ENCODE measurements around the gene GDNF. TPM values are rescaled to one million over a fixed set of nuclear protein-coding genes. Genes with fewer than 3 reads are reported as not detected.
"Not testable (repeated sequence)": the region's sequence is repeated elsewhere in the genome, so short reads cannot be mapped to it uniquely, and the experiment has no call there.

Gene GDNF
- total and polyA plus RNA-seq, 4 experiments from 2014 or later: not detected

DNA sequence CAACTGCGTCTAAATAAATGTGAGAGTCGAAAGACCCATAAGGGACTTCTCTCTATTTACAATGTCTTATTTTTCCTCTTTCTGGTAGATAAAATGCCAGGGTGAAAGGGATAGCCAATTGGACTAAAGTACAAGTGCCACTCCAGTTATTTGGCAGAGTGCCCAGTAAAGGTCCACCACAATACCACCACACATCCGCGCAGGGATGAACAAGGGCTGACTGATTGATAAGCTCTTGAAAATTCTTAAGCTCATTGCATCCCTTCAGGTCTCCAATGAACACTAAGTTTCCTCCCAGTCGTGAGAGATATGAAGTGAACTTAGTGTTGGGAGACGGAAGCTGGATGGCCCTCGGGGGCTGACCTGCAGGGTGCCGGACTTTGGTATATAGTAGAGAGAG lies 58.4 kb downstream of the GDNF start:
- H3K9me3 Mint-ChIP-seq: peaks cover 0 to 10% (median 1%) of the 10 kb centered on the region in 8 donors
- intact Hi-C loops (cut with micrococcal nuclease); H3K36me3 ChIP-seq (ENCODE audit: insufficient read depth, low read length); H3K4me3 Mint-ChIP-seq; H3K4me1 Mint-ChIP-seq; H3K4me1 ChIP-seq (ENCODE audit: insufficient read depth, low read length); H3K4me3 ChIP-seq (ENCODE audit: low read length in 2 of 2); H3K36me3 Mint-ChIP-seq; DNase-seq; H3K9me3 ChIP-seq (ENCODE audit: control insufficient read depth in 1 of 2, low read length in 2 of 2); POLR2A ChIA-PET (ENCODE audit: partially characterized antibody); H3K27ac Mint-ChIP-seq; CTCF ChIA-PET (ENCODE audit: partially characterized antibody); H3K27ac ChIP-seq (ENCODE audit: low read depth, low read length); H3K27me3 ChIP-seq (ENCODE audit: insufficient read depth, low read length); H3K27me3 Mint-ChIP-seq: not testable (repeated sequence)

DNA sequence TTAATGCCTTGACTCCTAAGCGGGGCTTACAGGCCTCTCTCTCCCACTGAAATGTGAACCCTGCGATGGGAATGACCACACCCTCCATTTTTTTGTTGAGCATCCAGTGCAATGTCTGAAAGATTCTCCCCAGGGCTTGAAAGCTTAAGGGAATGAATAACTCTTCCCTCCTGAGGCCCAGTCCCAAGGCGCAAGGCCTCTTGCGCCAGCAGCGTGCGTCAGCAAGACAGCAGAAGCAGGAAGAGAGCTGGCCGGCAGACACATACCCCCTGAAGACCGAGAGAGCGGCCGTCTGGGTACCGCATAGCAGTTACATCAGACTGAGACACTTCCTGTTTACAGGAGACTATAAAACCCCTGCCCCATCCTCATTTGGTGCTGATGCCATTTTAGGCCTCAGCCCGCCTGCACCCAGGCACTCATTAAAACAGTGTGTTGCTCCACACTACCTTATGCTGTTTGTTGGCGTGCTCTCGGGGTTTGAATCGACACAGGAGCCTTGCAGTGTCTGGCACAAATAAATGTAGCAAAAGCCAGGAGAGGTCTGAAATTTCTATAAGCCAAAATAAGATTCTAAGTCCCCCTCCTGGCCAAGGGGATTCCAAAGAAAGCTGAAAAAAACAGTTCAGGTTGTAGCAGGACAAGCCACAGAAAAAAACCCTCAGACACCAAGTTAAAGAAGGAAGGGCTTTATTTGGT lies 62.3 kb downstream of the GDNF start:
- no peaks in the 10 kb centered on the region for H3K27me3 ChIP-seq (ENCODE audit: insufficient read depth, low read length)
- Mint-ChIP-seq H3K36me3 (peaks cover 3% of the 10 kb centered on the region in 2 donors), H3K27ac (no peak overlapping the region), H3K27me3 (no peaks in the 10 kb centered on the region), H3K9me3 (peaks cover 0 to 25% (median 16%) of the 10 kb centered on the region in 8 donors), H3K4me3 (no peak overlapping the region), H3K4me1 (no peaks in the 10 kb centered on the region)
- H3K27ac ChIP-seq (ENCODE audit: low read depth, low read length): no peak overlapping the region
- no peaks in the 10 kb centered on the region for H3K4me1 ChIP-seq (ENCODE audit: insufficient read depth, low read length)
- DNase-seq: no peak
- no peak overlapping the region for H3K4me3 ChIP-seq (ENCODE audit: low read length in 2 of 2)
- ChIA-PET POLR2A (ENCODE audit: partially characterized antibody) (no interaction called here), CTCF (ENCODE audit: partially characterized antibody) (interaction anchor here (0.9 to 1.2 kb wide), 2 partner anchors 11 to 13 kb away, joined by 3 read pairs; no protein-coding TSS in a partner anchor)
- intact Hi-C loops (cut with micrococcal nuclease): no loop called here
- H3K9me3 ChIP-seq (ENCODE audit: control insufficient read depth in 1 of 2, low read length in 2 of 2): no peaks in the 10 kb centered on the region
- H3K36me3 ChIP-seq (ENCODE audit: insufficient read depth, low read length): no peaks in the 10 kb centered on the region

DNA sequence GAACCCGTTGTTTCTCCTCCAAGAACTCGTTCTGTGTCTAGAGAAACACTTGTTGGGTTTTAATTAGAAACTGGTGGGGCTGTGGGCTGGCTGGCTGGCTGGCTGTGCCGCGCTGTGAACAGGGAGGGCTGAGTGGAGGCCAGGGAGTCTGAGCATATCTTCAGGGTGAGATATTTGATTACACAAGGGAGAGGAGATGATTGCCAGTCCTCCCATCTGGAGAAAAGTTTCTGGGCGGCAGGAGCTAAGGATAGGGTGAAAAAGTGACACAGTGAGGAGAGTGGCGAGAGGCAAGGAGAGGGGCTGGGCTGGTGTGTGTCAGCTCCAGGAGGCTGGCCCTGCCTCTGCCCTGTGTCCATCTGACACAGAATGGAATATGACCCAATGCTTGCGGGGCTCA lies 63.0 kb downstream of the GDNF start:
- Histone ChIP-seq H3K4me1 (ENCODE audit: insufficient read depth, low read length) (no peaks in the 10 kb centered on the region), H3K27me3 (ENCODE audit: insufficient read depth, low read length) (no peaks in the 10 kb centered on the region), H3K27ac (ENCODE audit: low read depth, low read length) (no peak overlapping the region), H3K9me3 (ENCODE audit: control insufficient read depth in 1 of 2, low read length in 2 of 2) (no peaks in the 10 kb centered on the region), H3K4me3 (ENCODE audit: low read length in 2 of 2) (no peak overlapping the region), H3K36me3 (ENCODE audit: insufficient read depth, low read length) (no peaks in the 10 kb centered on the region)
- Mint-ChIP-seq H3K27ac (no peak overlapping the region), H3K4me3 (no peak overlapping the region), H3K4me1 (no peaks in the 10 kb centered on the region), H3K36me3 (peaks cover 3% of the 10 kb centered on the region in 2 donors), H3K9me3 (peaks cover 0 to 25% (median 17%) of the 10 kb centered on the region in 8 donors), H3K27me3 (no peaks in the 10 kb centered on the region)
- POLR2A ChIA-PET (ENCODE audit: partially characterized antibody): no interaction called here
- intact Hi-C loops (cut with micrococcal nuclease): no loop called here
- no peak for DNase-seq
- CTCF ChIA-PET (ENCODE audit: partially characterized antibody): interaction anchor here (0.9 to 1.2 kb wide), 2 partner anchors 10 to 12 kb away, joined by 3 read pairs; no protein-coding TSS in a partner anchor

DNA sequence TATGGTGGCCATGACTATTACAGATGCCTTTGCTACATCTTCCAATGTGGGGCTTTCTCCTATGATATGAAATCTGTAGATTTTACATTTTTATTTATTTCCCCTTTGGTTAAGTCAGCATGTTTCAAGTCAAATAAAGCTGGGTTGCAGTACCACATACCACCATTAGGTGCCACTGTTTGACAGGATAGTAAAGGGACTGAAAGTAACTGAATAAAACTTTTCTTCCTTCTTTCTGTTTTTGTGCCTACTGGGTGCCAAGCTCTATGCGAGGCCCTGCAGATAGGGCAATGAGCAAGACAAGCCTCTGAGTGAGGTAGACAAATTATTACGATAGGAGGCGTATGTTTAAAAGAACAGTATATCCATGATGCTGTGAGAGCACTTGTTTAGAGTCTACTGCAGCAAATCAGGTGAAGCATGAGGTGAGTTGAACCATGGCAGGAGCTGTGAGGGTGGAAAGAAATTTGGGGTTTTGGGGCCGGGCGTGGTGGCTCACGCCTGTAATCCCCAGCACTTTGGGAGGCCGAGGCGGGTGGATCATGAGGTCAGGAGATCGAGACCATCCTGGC lies 64.8 kb downstream of the GDNF start:
- Mint-ChIP-seq H3K4me1 (no peaks in the 10 kb centered on the region), H3K4me3 (no peak overlapping the region), H3K27ac (no peak overlapping the region), H3K27me3 (peaks cover 0 to 2% of the 10 kb centered on the region in 2 donors), H3K9me3 (peaks cover 0 to 25% (median 18%) of the 10 kb centered on the region in 8 donors), H3K36me3 (peaks cover 3% of the 10 kb centered on the region in 2 donors)
- no peaks in the 10 kb centered on the region for H3K36me3 ChIP-seq (ENCODE audit: insufficient read depth, low read length)
- ChIA-PET CTCF (ENCODE audit: partially characterized antibody) (interaction anchor here (0.7 to 1.4 kb wide), 2 partner anchors 15 to 394 kb away, joined by 3 read pairs; no protein-coding TSS in a partner anchor), POLR2A (ENCODE audit: partially characterized antibody) (no interaction called here)
- intact Hi-C loops (cut with micrococcal nuclease): no loop called here
- no peaks in the 10 kb centered on the region for H3K9me3 ChIP-seq (ENCODE audit: control insufficient read depth in 1 of 2, low read length in 2 of 2)
- DNase-seq: no peak
- H3K27me3 ChIP-seq (ENCODE audit: insufficient read depth, low read length): no peaks in the 10 kb centered on the region
- H3K27ac ChIP-seq (ENCODE audit: low read depth, low read length): no peak overlapping the region
- H3K4me1 ChIP-seq (ENCODE audit: insufficient read depth, low read length): no peaks in the 10 kb centered on the region
- H3K4me3 ChIP-seq (ENCODE audit: low read length in 2 of 2): no peak overlapping the region

DNA sequence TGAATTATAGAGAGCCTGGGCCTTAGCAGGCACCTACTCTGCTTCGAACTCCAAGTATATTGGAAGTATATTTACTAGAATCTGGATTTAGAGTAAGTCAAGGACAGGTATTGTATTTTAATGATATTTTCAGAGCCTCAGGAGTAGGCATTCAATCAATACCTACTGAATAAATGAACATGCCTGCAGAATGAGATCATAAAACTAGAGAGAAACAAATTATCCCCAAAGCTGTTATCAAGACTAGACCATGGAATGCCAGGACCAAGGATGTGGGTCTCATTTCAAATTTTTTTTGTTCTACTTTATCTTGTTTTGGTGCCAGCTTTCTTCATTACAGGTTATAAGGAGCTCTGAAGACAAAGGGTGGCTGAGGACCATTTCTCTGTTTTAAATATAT lies 66.0 kb downstream of the GDNF start:
- no peaks in the 10 kb centered on the region for H3K9me3 ChIP-seq (ENCODE audit: control insufficient read depth in 1 of 2, low read length in 2 of 2)
- peaks cover 3% of the 10 kb centered on the region in 2 donors for H3K36me3 Mint-ChIP-seq
- H3K9me3 Mint-ChIP-seq: peaks cover 0 to 25% (median 18%) of the 10 kb centered on the region in 8 donors
- ChIA-PET POLR2A (ENCODE audit: partially characterized antibody) (no interaction called here), CTCF (ENCODE audit: partially characterized antibody) (no interaction called here)
- no peak for DNase-seq
- no peaks in the 10 kb centered on the region for H3K4me1 Mint-ChIP-seq
- no peaks in the 10 kb centered on the region for H3K4me1 ChIP-seq (ENCODE audit: insufficient read depth, low read length)
- no peak overlapping the region for H3K4me3 Mint-ChIP-seq
- peaks cover 0 to 5% of the 10 kb centered on the region in 2 donors for H3K27me3 Mint-ChIP-seq
- intact Hi-C loops (cut with micrococcal nuclease): no loop called here
- no peak overlapping the region for H3K27ac Mint-ChIP-seq
- no peaks in the 10 kb centered on the region for H3K27me3 ChIP-seq (ENCODE audit: insufficient read depth, low read length)
- H3K36me3 ChIP-seq (ENCODE audit: insufficient read depth, low read length): no peaks in the 10 kb centered on the region
- no peak overlapping the region for H3K4me3 ChIP-seq (ENCODE audit: low read length in 2 of 2)
- H3K27ac ChIP-seq (ENCODE audit: low read depth, low read length): no peak overlapping the region

DNA sequence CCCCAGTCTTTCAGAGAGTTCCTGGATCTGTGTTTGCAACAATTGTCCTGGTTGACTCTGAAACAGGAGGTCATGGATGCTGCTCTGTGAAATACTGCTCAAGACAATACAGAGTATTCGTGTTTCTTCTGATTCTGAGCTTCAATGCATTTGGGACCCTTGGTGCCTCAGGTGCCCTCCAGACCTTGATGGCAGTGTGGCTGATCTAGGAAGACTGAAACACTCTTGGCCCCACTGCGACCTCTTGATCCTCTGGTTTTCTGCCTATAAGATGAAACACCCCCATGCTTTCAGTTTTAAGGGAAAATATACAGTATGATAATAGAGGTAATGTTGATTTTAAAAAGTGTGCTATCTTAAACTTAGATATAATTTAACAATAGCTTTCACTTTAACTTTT lies 67.6 kb downstream of the GDNF start:
- Mint-ChIP-seq H3K4me1 (no peaks in the 10 kb centered on the region), H3K36me3 (peaks cover 3% of the 10 kb centered on the region in 2 donors), H3K4me3 (no peak overlapping the region), H3K27ac (no peak overlapping the region), H3K27me3 (peaks cover 0 to 5% of the 10 kb centered on the region in 2 donors), H3K9me3 (peaks cover 0 to 28% (median 18%) of the 10 kb centered on the region in 8 donors)
- ChIA-PET POLR2A (ENCODE audit: partially characterized antibody) (no interaction called here), CTCF (ENCODE audit: partially characterized antibody) (no interaction called here)
- Histone ChIP-seq H3K27me3 (ENCODE audit: insufficient read depth, low read length) (no peaks in the 10 kb centered on the region), H3K4me1 (ENCODE audit: insufficient read depth, low read length) (no peaks in the 10 kb centered on the region), H3K9me3 (ENCODE audit: control insufficient read depth in 1 of 2, low read length in 2 of 2) (no peaks in the 10 kb centered on the region), H3K27ac (ENCODE audit: low read depth, low read length) (no peak overlapping the region), H3K36me3 (ENCODE audit: insufficient read depth, low read length) (no peaks in the 10 kb centered on the region), H3K4me3 (ENCODE audit: low read length in 2 of 2) (no peak overlapping the region)
- DNase-seq: no peak
- intact Hi-C loops (cut with micrococcal nuclease): no loop called here

DNA sequence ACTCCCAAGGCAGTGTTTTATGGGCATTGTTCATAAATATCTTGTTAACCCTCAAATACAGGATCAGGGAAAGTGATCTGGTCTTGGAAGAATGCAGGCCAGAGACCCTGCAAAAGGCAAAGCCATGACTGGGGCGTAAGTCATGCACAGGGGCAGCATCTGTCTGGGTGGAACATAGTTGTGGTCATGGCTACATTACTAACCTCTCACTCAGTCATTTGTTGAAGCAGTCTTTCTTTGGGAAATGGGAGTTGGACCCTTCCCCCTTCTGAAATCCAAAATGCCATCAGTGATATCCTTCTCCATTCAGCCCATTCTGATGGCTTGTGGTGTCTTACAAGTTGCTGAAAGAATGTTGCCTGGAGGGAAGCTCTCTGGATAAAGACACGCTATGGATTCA lies 68.1 kb downstream of the GDNF start:
- no peaks in the 10 kb centered on the region for H3K4me1 ChIP-seq (ENCODE audit: insufficient read depth, low read length)
- no peak overlapping the region for H3K27ac Mint-ChIP-seq
- no peaks in the 10 kb centered on the region for H3K9me3 ChIP-seq (ENCODE audit: control insufficient read depth in 1 of 2, low read length in 2 of 2)
- peaks cover 0 to 5% of the 10 kb centered on the region in 2 donors for H3K27me3 Mint-ChIP-seq
- H3K4me3 Mint-ChIP-seq: no peak overlapping the region
- H3K36me3 ChIP-seq (ENCODE audit: insufficient read depth, low read length): no peaks in the 10 kb centered on the region
- no peaks in the 10 kb centered on the region for H3K4me1 Mint-ChIP-seq
- ChIA-PET CTCF (ENCODE audit: partially characterized antibody) (no interaction called here), POLR2A (ENCODE audit: partially characterized antibody) (no interaction called here)
- no peak overlapping the region for H3K27ac ChIP-seq (ENCODE audit: low read depth, low read length)
- no peak overlapping the region for H3K4me3 ChIP-seq (ENCODE audit: low read length in 2 of 2)
- DNase-seq: no peak
- no peaks in the 10 kb centered on the region for H3K27me3 ChIP-seq (ENCODE audit: insufficient read depth, low read length)
- peaks cover 0 to 28% (median 18%) of the 10 kb centered on the region in 8 donors for H3K9me3 Mint-ChIP-seq
- intact Hi-C loops (cut with micrococcal nuclease): no loop called here
- peaks cover 3% of the 10 kb centered on the region in 2 donors for H3K36me3 Mint-ChIP-seq

All from CD4-positive, alpha-beta memory T cell (primary cell).